ENCODE data around the gene EFCAB14. TPM values are rescaled to one million over a fixed set of nuclear protein-coding genes. Genes with fewer than 3 reads are reported as not detected.

Gene EFCAB14
- polyA plus RNA-seq, 1 donor (not counting 4 experiments of a cell fraction or from before 2014, with no cell fraction given): 61.8 TPM

DNA sequence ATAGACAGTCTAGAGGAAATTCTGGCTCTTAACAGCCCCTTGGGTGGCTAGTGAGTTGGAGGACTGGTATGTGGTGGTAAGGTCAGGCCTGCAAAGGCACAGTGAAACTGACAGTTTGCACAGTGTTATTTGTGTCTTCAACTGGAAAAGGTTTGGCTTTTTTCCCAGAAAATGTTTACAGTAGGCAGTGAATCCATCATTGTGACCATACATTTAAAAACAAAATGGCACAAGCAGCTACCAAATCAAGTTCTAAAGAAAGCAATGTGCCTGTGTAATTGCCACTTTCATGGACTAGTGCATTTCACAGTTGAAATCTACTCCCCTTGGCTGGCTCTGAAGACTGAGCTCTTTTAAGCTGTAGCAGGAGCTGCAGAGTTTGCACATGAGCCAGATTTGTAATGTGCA lies 75.5 kb downstream of the EFCAB14 start:
- peaks cover 9% of the 10 kb centered on the region for H3K4me1 ChIP-seq (ENCODE audit: control insufficient read depth, extremely low read depth, insufficient read depth, low read length)
- no peaks in the 10 kb centered on the region for H3K27me3 ChIP-seq (ENCODE audit: control insufficient read depth, extremely low read depth, insufficient read depth, low read length)
- dilution Hi-C loops (cut with MboI; ENCODE audit: extremely low pct_ligation_motif_present, low sequenced_read_pairs): no loop called here
- H3K9me1 ChIP-seq (ENCODE audit: control insufficient read depth, extremely low read depth, insufficient read depth, low read length): no peaks in the 10 kb centered on the region
- DNase-seq (ENCODE audit: low read depth, low spot score) (no peak), FAIRE-seq (no peak)
- H3K9me3 ChIP-seq (ENCODE audit: control insufficient read depth, low read depth, low read length): no peaks in the 10 kb centered on the region
- no peak overlapping the region for H2AFZ ChIP-seq (ENCODE audit: control insufficient read depth, low read length)
- H4K20me1 ChIP-seq (ENCODE audit: control insufficient read depth, extremely low read depth, insufficient read depth, low read length): no peaks in the 10 kb centered on the region
- no peaks in the 10 kb centered on the region for H3K79me2 ChIP-seq (ENCODE audit: control insufficient read depth, insufficient read depth, low read length)
- H3K27ac ChIP-seq (ENCODE audit: control insufficient read depth, insufficient read depth, low read length): no peak overlapping the region
- peaks cover 1 to 7% of the 10 kb centered on the region in 2 experiments for H3K36me3 ChIP-seq (ENCODE audit: control insufficient read depth in 2 of 2, extremely low read depth in 1 of 2, insufficient read depth in 2 of 2, low read length in 2 of 2)
- no peak overlapping the region for H3K9ac ChIP-seq (ENCODE audit: control insufficient read depth, extremely low read depth, insufficient read depth, low read length)
- no peak overlapping the region for H3K4me3 ChIP-seq (ENCODE audit: control insufficient read depth in 2 of 3, extremely low read depth in 1 of 3, insufficient read depth in 2 of 3, low read depth in 1 of 3, low read length in 3 of 3)
- TF ChIP-seq EZH2 (IDR thresholded peaks at IDR 0.05; ENCODE audit: low read length): no peak
- TF ChIP-seq, protein P1, sequence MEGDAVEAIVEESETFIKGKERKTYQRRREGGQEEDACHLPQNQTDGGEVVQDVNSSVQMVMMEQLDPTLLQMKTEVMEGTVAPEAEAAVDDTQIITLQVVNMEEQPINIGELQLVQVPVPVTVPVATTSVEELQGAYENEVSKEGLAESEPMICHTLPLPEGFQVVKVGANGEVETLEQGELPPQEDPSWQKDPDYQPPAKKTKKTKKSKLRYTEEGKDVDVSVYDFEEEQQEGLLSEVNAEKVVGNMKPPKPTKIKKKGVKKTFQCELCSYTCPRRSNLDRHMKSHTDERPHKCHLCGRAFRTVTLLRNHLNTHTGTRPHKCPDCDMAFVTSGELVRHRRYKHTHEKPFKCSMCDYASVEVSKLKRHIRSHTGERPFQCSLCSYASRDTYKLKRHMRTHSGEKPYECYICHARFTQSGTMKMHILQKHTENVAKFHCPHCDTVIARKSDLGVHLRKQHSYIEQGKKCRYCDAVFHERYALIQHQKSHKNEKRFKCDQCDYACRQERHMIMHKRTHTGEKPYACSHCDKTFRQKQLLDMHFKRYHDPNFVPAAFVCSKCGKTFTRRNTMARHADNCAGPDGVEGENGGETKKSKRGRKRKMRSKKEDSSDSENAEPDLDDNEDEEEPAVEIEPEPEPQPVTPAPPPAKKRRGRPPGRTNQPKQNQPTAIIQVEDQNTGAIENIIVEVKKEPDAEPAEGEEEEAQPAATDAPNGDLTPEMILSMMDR (optimal IDR thresholded peaks at IDR 0.05 in 1 of 3, IDR thresholded peaks at IDR 0.05 in 1 of 3, conservative IDR thresholded peaks at IDR 0.05 in 1 of 3; ENCODE audit: extremely low read depth in 1 of 3, insufficient read depth in 2 of 3, low read length in 3 of 3): no peak
- no peak overlapping the region for H3K4me2 ChIP-seq (ENCODE audit: control insufficient read depth, extremely low read depth, insufficient read depth, low read depth, low read length)

DNA sequence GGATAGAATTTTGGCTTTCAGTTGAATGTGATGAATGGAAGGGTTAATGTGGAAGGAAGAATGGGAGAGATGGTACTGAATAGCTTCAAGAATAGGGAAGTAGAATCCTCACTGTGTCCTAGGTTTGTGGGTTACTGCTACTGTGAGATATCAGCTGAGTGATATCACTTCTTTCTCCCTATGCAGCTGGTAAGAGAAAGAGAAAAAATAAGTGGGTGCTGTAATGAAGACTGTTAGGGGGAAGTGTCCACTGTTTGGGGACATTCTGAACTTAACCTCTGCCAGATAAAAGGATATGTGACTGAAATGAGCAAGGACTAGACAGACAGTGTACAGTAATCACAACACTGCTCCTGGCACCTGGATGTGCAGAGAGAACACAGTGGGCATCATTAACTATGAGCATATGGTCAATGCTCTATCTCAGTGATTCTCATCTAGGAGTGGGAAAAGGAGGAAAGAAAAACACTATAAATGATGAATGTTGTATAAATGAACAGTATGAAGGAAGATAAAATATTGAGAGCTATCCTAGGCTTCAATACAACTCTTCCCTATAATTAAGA lies 76.7 kb downstream of the EFCAB14 start:
- H3K9ac ChIP-seq (ENCODE audit: control insufficient read depth, extremely low read depth, insufficient read depth, low read length): no peak overlapping the region
- H3K4me1 ChIP-seq (ENCODE audit: control insufficient read depth, extremely low read depth, insufficient read depth, low read length): peaks cover 9% of the 10 kb centered on the region
- no peak overlapping the region for H2AFZ ChIP-seq (ENCODE audit: control insufficient read depth, low read length)
- no peak overlapping the region for H3K27ac ChIP-seq (ENCODE audit: control insufficient read depth, insufficient read depth, low read length)
- dilution Hi-C loops (cut with MboI; ENCODE audit: extremely low pct_ligation_motif_present, low sequenced_read_pairs): no loop called here
- no peaks in the 10 kb centered on the region for H3K27me3 ChIP-seq (ENCODE audit: control insufficient read depth, extremely low read depth, insufficient read depth, low read length)
- DNase-seq (ENCODE audit: low read depth, low spot score) (no peak), FAIRE-seq (no peak)
- H4K20me1 ChIP-seq (ENCODE audit: control insufficient read depth, extremely low read depth, insufficient read depth, low read length): no peaks in the 10 kb centered on the region
- no peak for TF ChIP-seq EZH2 (IDR thresholded peaks at IDR 0.05; ENCODE audit: low read length)
- TF ChIP-seq, protein P1 (optimal IDR thresholded peaks at IDR 0.05 in 1 of 3, IDR thresholded peaks at IDR 0.05 in 1 of 3, conservative IDR thresholded peaks at IDR 0.05 in 1 of 3; ENCODE audit: extremely low read depth in 1 of 3, insufficient read depth in 2 of 3, low read length in 3 of 3): no peak
- H3K36me3 ChIP-seq (ENCODE audit: control insufficient read depth in 2 of 2, extremely low read depth in 1 of 2, insufficient read depth in 2 of 2, low read length in 2 of 2): peaks cover 1 to 6% of the 10 kb centered on the region in 2 experiments
- no peak overlapping the region for H3K4me3 ChIP-seq (ENCODE audit: control insufficient read depth in 2 of 3, extremely low read depth in 1 of 3, insufficient read depth in 2 of 3, low read depth in 1 of 3, low read length in 3 of 3)
- no peaks in the 10 kb centered on the region for H3K9me3 ChIP-seq (ENCODE audit: control insufficient read depth, low read depth, low read length)
- H3K9me1 ChIP-seq (ENCODE audit: control insufficient read depth, extremely low read depth, insufficient read depth, low read length): no peaks in the 10 kb centered on the region
- no peaks in the 10 kb centered on the region for H3K79me2 ChIP-seq (ENCODE audit: control insufficient read depth, insufficient read depth, low read length)
- H3K4me2 ChIP-seq (ENCODE audit: control insufficient read depth, extremely low read depth, insufficient read depth, low read depth, low read length): no peak overlapping the region

All from keratinocyte (primary cell).